Psoas muscle (tissue), 8 donors: ENCODE results near the gene DPH1. TPM values are rescaled to one million over a fixed set of nuclear protein-coding genes. Genes with fewer than 3 reads are reported as not detected.
"Not testable (repeated sequence)": the region's sequence is repeated elsewhere in the genome, so short reads cannot be mapped to it uniquely, and the experiment has no call there.

ENCODE experiments used
- ATAC-seq, 4 donors: fragments of 200-7000 bp; cut with Tn5 transposase; one replicate each; pipeline ENCODE4 v1.9.1; 2020; ENCODE audit warnings: moderate library complexity in 3 of 4, mild to moderate bottlenecking in 2 of 4
- DNase-seq, 2 donors: peaks; one replicate each; pipeline ENCODE4 v3.0.0-alpha.2; 2020
- H3K27ac ChIP-seq: fragments of 200-600 bp; one replicate; pipeline ENCODE4 v1.8.0; 2022
- H3K27me3 ChIP-seq, 3 donors: fragments of 200-600 bp in 1 of 3; one replicate each; pipeline versions ENCODE4 v1.6.1 to v1.8.0; 2013 to 2022; ENCODE audit warnings: low read length in 2 of 3, mild to moderate bottlenecking in 2 of 3, moderate library complexity in 1 of 3; ENCODE audit not compliant: insufficient read depth in 3 of 3
- H3K36me3 ChIP-seq, 2 donors: fragments of 200-600 bp in 1 of 2; one replicate each; pipeline versions ENCODE4 v1.6.1 to v1.8.0; 2013 to 2022; ENCODE audit warnings: low read depth in 1 of 2, mild to moderate bottlenecking in 1 of 2, moderate library complexity in 1 of 2; ENCODE audit not compliant: insufficient read depth in 1 of 2
- H3K4me1 ChIP-seq: fragments of 200-600 bp; one replicate; pipeline ENCODE4 v1.8.0; 2022
- H3K4me3 ChIP-seq: fragments of 200-600 bp; one replicate; pipeline ENCODE4 v1.8.0; 2022; ENCODE audit warnings: mild to moderate bottlenecking
- H3K9me3 ChIP-seq: fragments of 200-600 bp; one replicate; pipeline ENCODE4 v1.8.0; 2022
- WGBS, 3 donors: extraction: QIAGEN DNeasy Blood & Tissue Kit; methylation state at CpG; one replicate each; pipeline versions ENCODE4 v1.1.6 to v1.1.7; 2013; 5-methylcytosine and 5-hydroxymethylcytosine counted together
- intact Hi-C, 2 donors: fragments of 100-400 bp; cut with DNase I; formaldehyde crosslinking; loops; one replicate each; pipeline versions ENCODE4 v1.11.0 to v1.14.2; 2022
- long read RNA-seq, 2 donors: library from polyadenylated mRNA; unstranded; transcript quantifications; one replicate each; pipeline ENCODE4 v2.0.0, GENCODE V29; 2021
- polyA plus RNA-seq, 3 donors: library from polyadenylated mRNA; stranded (reverse); fragments of 200-250 nt; gene quantifications; one replicate each; pipeline ENCODE4 v1.2.3, GENCODE V29; 2013
- total RNA-seq, 4 donors: library from RNA; stranded (reverse); fragmentation: NEBNext Ultra II Directional in 2 of 4; extraction: Animal tissue kit (Norgen Biotek cat#: 25700) in 2 of 4; gene quantifications; one replicate each; pipeline versions ENCODE4 v1.2.1 to v1.2.4, GENCODE V29; 2021 to 2023
- TF ChIP-seq, protein P1 (sequence below): fragments of 200-600 bp; IDR thresholded peaks from one replicate; pipeline ENCODE4 v1.8.0; 2022; ENCODE audit warnings: antibody characterized with exemption
- donor health status: healthy with polysubstance abuse.
- donor health status: DM: no; HTN: no; CAD: no; lungs with moderate emphysema.
- donor health status: Bipolar disorder and iron deficiency.
- donor health status: healthy.
- donor health status: DM: yes; HTN: yes; CAD: no.
- donor health status: DM: no; HTN: no; CAD: no.
- donor health status: DM: no; HTN: no; CAD: no.
- donor health status: DM: yes; HTN: yes; CAD: no.

Gene DPH1
- total RNA-seq: 10 to 100 TPM; 36.9 to 73.4 (median 45.5) TPM
- polyA plus RNA-seq: 10 to 100 TPM; 13.5 to 51.9 (median 39.2) TPM
- long read RNA-seq, donor 1, transcript DPH1-201 (13 exons, 2,221 nt): major isoform, 6 of 16 reads
- long read RNA-seq, donor 1, partial matches to known transcripts: 3 of 16 reads
- long read RNA-seq, donor 1, other reads (novel, unspliced or antisense): 3 of 16 reads
- long read RNA-seq, donor 2, transcript DPH1-206 (13 exons, 1,733 nt): minor isoform, 5 of 53 reads
- long read RNA-seq, donor 2, transcript DPH1-201 (13 exons, 2,221 nt): major isoform, 18 of 53 reads
- long read RNA-seq, donor 2, partial matches to known transcripts: 13 of 53 reads
- long read RNA-seq, donor 2, other reads (novel, unspliced or antisense): 12 of 53 reads

DNA sequence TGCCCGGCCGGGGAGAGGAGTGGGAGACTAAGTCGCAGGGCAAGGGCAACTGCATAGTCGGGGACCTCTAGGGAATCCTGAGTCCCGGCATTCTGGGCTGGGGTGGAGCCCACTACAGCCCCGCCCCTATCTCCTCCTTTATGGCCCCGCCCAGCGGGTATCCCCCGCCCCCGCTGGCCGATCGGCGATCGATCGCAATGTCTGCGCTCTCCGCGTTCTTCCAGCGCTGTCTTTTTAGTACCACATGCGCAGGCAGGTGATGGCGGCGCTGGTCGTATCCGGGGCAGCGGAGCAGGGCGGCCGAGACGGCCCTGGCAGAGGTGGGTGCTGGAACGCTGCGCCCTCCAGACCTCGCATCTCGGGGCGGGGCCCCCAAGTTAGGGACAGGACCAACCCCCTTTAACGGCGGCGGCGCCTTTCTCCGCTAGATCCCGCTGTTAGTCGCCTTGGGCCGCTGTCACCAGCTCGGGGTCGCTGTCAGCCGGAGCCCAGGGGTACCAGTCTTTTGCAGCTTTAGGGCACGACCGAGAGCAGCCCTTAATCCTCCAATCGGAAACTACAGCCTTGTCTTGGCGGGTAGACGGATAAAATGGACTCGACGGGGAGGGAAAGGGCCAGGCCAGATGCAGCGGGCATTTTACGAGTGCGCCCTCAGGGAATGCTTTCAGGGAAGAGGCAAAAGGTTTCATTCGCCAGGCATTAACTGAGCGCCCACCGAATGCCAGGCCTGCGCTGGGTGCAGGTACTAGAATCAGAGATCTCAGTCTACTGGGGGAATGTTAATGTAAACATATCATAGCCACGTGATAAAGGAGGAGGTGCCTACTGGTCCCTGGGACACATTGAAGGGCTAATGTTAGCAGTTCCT is at the start of gene DPH1:
DPH1 (plus strand) TSS at position 243 of the 868 bp plus-strand sequence; CDS start at position 260, 17 bp downstream.
- H3K4me3 ChIP-seq: peak within 1 kb of the TSS; percentile 94
- H3K9me3 ChIP-seq: no peaks in the 10 kb centered on the region
- ATAC-seq (peak; percentile 88 to 92 (median 89)), DNase-seq (peak; percentile 92 to 96)
- H3K27me3 ChIP-seq: no peaks in the 10 kb centered on the region
- TF ChIP-seq, protein P1, sequence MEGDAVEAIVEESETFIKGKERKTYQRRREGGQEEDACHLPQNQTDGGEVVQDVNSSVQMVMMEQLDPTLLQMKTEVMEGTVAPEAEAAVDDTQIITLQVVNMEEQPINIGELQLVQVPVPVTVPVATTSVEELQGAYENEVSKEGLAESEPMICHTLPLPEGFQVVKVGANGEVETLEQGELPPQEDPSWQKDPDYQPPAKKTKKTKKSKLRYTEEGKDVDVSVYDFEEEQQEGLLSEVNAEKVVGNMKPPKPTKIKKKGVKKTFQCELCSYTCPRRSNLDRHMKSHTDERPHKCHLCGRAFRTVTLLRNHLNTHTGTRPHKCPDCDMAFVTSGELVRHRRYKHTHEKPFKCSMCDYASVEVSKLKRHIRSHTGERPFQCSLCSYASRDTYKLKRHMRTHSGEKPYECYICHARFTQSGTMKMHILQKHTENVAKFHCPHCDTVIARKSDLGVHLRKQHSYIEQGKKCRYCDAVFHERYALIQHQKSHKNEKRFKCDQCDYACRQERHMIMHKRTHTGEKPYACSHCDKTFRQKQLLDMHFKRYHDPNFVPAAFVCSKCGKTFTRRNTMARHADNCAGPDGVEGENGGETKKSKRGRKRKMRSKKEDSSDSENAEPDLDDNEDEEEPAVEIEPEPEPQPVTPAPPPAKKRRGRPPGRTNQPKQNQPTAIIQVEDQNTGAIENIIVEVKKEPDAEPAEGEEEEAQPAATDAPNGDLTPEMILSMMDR: no peak
- WGBS, 3 donors: 0 to 1% (median 0%) methylated on average over 55 to 59 of the region's 59 CpGs
- peak within 1 kb of the TSS; percentile 93 for H3K27ac ChIP-seq
- peaks cover 35% of the 10 kb centered on the region for H3K4me1 ChIP-seq
- H3K36me3 ChIP-seq: peaks cover 0 to 21% of the 10 kb centered on the region in 2 donors
- intact Hi-C loops: loop anchor here (10.0 kb wide), 2 partner anchors 65 to 365 kb away; no protein-coding TSS in a partner anchor

DNA sequence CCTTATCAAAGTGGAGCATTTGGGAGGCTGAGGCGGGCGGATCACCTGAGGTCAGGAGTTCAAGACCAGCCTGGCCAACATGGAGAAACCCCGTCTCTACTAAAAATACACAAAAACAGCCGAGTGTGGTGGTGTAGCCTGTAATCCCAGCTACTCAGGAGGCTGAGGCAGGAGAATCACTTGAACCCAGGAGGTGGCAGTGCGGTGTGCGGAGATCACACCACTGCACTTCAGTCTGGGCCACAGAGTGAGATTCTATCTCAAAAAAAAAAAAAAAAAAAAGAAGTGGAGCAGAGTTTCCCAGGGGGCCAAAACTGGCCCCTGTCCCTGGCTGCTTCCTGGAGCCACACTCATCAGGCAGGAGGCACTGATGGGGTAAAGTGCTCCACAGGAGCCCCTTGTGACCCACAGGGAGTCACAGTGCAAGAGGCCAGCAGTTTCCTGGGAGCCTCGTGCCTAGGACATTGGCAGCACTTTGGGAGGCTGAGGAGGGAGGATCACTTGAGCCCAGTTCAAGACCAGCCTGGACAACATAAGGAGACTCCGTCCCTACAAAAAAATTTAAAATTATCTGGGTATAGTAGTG is 49.2 kb upstream of the DPH1 start:
- intact Hi-C loops: no loop called here
- Histone ChIP-seq H3K4me1 (peaks cover 4% of the 10 kb centered on the region), H3K36me3 (no peaks in the 10 kb centered on the region), H3K27me3 (peaks cover 0 to 16% (median 0%) of the 10 kb centered on the region in 3 donors), H3K27ac (no peak overlapping the region), H3K9me3 (no peaks in the 10 kb centered on the region), H3K4me3 (no peak overlapping the region)
- TF ChIP-seq, protein P1: no peak
- no peak for DNase-seq
- 87 to 93% (median 90%) methylated on average over 8 of the region's 8 CpGs for WGBS, 3 donors
- ATAC-seq: no peak

DNA sequence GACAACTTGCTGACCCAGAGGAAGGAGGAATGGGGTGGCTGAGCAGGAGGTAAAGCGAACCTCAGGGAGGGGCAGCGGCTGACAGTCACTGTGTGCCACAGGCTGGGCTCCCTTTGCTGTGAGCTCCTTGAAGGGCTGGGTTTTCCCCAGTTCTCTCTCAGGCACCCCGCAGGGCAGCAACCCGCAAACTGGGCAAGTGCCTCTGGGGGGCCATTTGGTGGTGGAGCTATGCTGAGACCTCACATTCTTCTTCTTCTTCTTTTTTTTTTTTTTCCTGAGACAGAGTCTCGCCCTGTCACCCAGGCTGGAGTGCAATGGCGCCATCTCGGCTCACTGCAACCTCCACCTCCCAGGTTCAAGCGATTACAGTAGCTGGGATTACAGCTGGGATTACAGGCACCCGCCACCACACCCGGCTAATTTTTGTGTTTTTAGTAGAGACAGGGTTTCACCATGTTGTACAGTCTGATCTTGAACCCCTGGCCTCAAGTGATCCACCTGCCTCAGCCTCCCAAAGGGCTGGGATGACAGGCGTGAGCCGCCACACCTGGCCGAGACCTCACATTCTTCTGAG is 47.1 kb upstream of the DPH1 start:
- 83 to 84% (median 83%) methylated on average over 12 to 13 of the region's 13 CpGs for WGBS, 3 donors
- H3K36me3 ChIP-seq, ATAC-seq, DNase-seq, intact Hi-C loops, H3K9me3 ChIP-seq, H3K27me3 ChIP-seq, H3K4me3 ChIP-seq, H3K4me1 ChIP-seq, H3K27ac ChIP-seq: not testable (repeated sequence)

DNA sequence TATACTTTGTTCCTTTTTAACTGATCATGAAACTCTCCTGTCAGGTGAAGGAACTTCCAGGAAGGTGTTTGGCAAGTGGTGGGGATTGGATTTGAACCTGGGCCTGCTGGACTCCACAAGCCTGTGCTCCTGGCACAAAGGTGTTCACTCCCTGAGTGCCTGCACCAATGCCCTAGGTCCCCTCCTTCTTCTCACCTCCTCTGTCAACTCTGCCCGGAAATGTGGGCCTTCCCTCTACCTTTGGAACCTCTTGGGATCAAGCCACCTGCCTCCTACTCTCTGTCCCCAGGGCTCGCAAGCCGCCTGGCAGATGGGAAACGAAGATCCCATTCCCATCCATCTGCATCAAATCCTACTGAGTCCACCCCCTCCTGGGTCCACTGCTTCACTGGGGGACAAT is 44.9 kb upstream of the DPH1 start:
- no peak for ATAC-seq
- 89 to 96% (median 95%) methylated on average over 4 of the region's 4 CpGs for WGBS, 3 donors

More for the DNA sequence above, 44.9 kb upstream of the DPH1 start:
- Histone ChIP-seq H3K4me1 (no peaks in the 10 kb centered on the region), H3K27me3 (no peaks in the 10 kb centered on the region), H3K36me3 (no peaks in the 10 kb centered on the region), H3K4me3 (no peak overlapping the region), H3K27ac (no peak overlapping the region), H3K9me3 (no peaks in the 10 kb centered on the region)
- intact Hi-C loops: no loop called here
- DNase-seq: no peak
- TF ChIP-seq, protein P1: no peak
